Karpas-422 (cell line): Measurements from ENCODE around the gene CARHSP1. TPM values are rescaled to one million over a fixed set of nuclear protein-coding genes. Genes with fewer than 3 reads are reported as not detected.
A peak's percentile ranks its signal among the peaks of the same experiment; 100 is the strongest.

Experiments used
- DNase-seq: peaks from one replicate; pipeline ENCODE4 v3.0.0-alpha.2; 2015
- H2AFZ ChIP-seq: fragments of 200-600 bp; sonication (generic); 2 replicates; pipeline ENCODE4 v1.6.1; 2014; ENCODE audit warnings: antibody characterized with exemption, low read length, mixed read lengths
- H3K27ac ChIP-seq: fragments of 200-600 bp; sonication (generic); 2 replicates; pipeline ENCODE4 v1.5.1; 2014; ENCODE audit warnings: mild to moderate bottlenecking, low read length, moderate library complexity
- H3K27me3 ChIP-seq: fragments of 200-600 bp; sonication (generic); 2 replicates; pipeline ENCODE4 v1.6.1; 2014; ENCODE audit warnings: low read length, mixed read lengths
- H3K36me3 ChIP-seq: fragments of 200-600 bp; sonication (generic); 2 replicates; pipeline ENCODE4 v1.6.1; 2014; ENCODE audit warnings: low read length, mixed read lengths; ENCODE audit not compliant: insufficient read depth
- H3K4me1 ChIP-seq: fragments of 200-600 bp; sonication (generic); 2 replicates; pipeline ENCODE4 v1.6.1; 2014; ENCODE audit warnings: mild to moderate bottlenecking, low read length, mixed read lengths
- H3K4me2 ChIP-seq: fragments of 200-600 bp; sonication (generic); 2 replicates; pipeline ENCODE4 v1.6.1; 2014; ENCODE audit warnings: low read length, low read depth, mild to moderate bottlenecking; ENCODE audit not compliant: poor library complexity, severe bottlenecking
- H3K4me3 ChIP-seq: fragments of 200-600 bp; sonication (generic); 2 replicates; pipeline ENCODE4 v1.5.1; 2014; ENCODE audit warnings: mild to moderate bottlenecking, antibody characterized with exemption, low read length, mixed read lengths
- H3K79me2 ChIP-seq: fragments of 200-600 bp; sonication (generic); 2 replicates; pipeline ENCODE4 v1.6.1; 2014; ENCODE audit warnings: mild to moderate bottlenecking, low read length, mixed read lengths
- H3K9ac ChIP-seq: fragments of 200-600 bp; sonication (generic); 2 replicates; pipeline ENCODE4 v1.6.0; 2014; ENCODE audit warnings: low read length
- H3K9me2 ChIP-seq: fragments of 200-600 bp; sonication (generic), shearing (Covaris generic); replicated peaks from 2 replicates; pipeline ENCODE4 v1.6.0; 2014; ENCODE audit warnings: mild to moderate bottlenecking, low read length, moderate library complexity; ENCODE audit not compliant: insufficient read depth
- H3K9me3 ChIP-seq: fragments of 300-700, 200-600 bp; sonication (generic); 2 replicates; pipeline ENCODE4 v1.6.1; 2014; ENCODE audit warnings: low read length, mixed read lengths
- H4K20me1 ChIP-seq: fragments of 200-600 bp; sonication (generic); 2 replicates; pipeline ENCODE4 v1.6.1; 2014; ENCODE audit warnings: mild to moderate bottlenecking, antibody characterized with exemption, low read length, low read depth; ENCODE audit not compliant: insufficient read depth
- total RNA-seq: library from RNA; depleted of rRNA; stranded (reverse); fragments of >200 nt; shearing (Covaris generic); gene quantifications from 2 replicates; pipeline ENCODE4 v1.2.3, GENCODE V29; 2014; ENCODE audit warnings: low replicate concordance

CARHSP1 gene
- total RNA-seq, 1 experiment from 2014 or later: 48.3 TPM

DNA sequence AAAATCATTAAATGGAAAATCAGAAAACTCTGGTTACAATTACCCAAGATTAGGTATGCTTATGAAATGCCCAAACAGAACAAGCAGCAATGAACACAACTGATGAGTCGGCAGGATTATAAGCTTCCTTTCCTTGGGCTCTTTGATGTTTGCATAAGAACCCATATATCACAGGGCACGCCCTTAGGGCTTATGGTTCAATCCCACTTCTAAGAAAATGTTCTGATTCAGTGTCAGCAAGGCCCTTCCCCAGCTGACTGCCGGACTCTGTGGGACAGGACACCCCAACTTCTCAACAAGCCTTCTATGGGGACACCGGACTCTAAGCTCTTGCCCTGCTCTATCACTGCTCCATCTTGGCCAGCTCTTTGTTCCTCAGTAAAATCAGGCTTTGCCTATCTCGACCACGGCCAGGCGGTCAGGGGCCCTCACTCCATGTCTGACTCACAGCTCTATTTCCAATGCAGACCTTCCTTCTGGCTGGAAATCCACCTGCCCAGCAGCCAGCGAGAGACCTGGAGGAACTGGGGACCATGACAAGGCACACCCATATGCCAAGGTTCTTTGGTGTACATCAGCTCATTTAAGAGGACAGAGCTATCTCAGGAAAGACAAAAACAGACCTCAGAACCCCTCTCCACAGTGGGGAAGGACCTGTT, 40.1 kb upstream of the CARHSP1 start:
- Histone ChIP-seq H3K4me2 (no peak overlapping the region), H3K36me3 (peaks cover 26% of the 10 kb centered on the region; the same call in 1 of the 2 replicates), H3K27me3 (no peaks in the 10 kb centered on the region), H3K9ac (no peak overlapping the region), H3K9me2 (no peaks in the 10 kb centered on the region), H3K4me3 (no peak overlapping the region), H3K4me1 (peaks cover 10% of the 10 kb centered on the region), H3K9me3 (no peaks in the 10 kb centered on the region), H3K27ac (no peak overlapping the region), H3K79me2 (peaks cover 10% of the 10 kb centered on the region; the same call in 1 of the 2 replicates), H4K20me1 (peaks cover 18% of the 10 kb centered on the region; the same call in 1 of the 2 replicates), H2AFZ (no peak overlapping the region)
- no peak for DNase-seq

- Histone ChIP-seq H4K20me1 (peaks cover 18% of the 10 kb centered on the region; the same call in 1 of the 2 replicates), H3K4me2 (no peak overlapping the region), H3K4me3 (no peak overlapping the region), H3K79me2 (peaks cover 10% of the 10 kb centered on the region; the same call in 1 of the 2 replicates), H3K9ac (no peak overlapping the region), H3K27ac (no peak overlapping the region), H3K27me3 (no peaks in the 10 kb centered on the region), H3K36me3 (peaks cover 28% of the 10 kb centered on the region; the same call in 1 of the 2 replicates), H3K9me3 (no peaks in the 10 kb centered on the region), H3K4me1 (peaks cover 10% of the 10 kb centered on the region), H3K9me2 (no peaks in the 10 kb centered on the region), H2AFZ (no peak overlapping the region)
- DNase-seq: no peak
Measured at GRCh38 chr16:8907096-8907495, 38.3 kb upstream of the CARHSP1 start.

DNA sequence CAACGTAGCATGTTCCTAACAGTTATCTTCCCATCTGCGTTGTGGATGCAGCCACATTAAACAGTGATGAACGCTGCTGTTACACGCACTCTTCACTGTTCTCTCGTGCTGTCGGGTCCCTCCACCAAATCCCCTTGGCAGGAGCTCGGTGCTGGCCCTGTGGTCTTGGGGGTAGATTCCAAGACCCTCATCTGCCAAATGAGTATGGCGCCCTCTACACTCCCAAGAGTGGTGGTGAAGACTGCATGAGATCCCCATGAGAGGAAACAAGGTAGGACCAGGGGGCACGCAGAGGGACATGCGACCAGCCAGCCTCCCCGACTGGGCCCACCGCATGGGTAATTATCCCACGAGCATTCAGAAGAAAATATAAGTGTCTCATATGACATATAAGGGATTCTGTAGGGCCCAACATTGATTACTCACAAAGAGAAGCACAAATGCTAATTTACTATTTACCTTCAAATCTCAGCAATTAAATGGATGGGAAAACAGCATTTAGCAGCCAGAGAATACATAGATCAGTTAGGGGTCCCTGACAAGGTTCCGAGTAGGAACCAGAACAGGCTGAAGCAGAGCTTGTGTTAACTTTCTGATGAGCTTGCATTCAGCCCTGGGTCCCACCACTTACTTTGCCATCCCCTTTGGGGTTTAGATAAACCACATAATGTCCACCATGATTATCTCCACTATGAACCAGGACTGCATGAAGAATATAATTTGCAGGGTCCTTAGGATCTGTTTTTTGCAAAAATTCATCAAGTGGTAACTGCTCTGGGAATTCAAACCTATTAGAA, 37.2 kb upstream of the CARHSP1 start:
- Histone ChIP-seq H3K9me2 (no peaks in the 10 kb centered on the region), H3K4me2 (no peak overlapping the region), H3K79me2 (peaks cover 6% of the 10 kb centered on the region; the same call in 1 of the 2 replicates), H3K27ac (no peak overlapping the region), H3K9me3 (no peaks in the 10 kb centered on the region), H3K9ac (no peak overlapping the region), H3K27me3 (no peaks in the 10 kb centered on the region), H2AFZ (no peak overlapping the region), H3K4me3 (no peak overlapping the region), H4K20me1 (peaks cover 17% of the 10 kb centered on the region; the same call in 1 of the 2 replicates), H3K4me1 (peaks cover 10% of the 10 kb centered on the region), H3K36me3 (peaks cover 35% of the 10 kb centered on the region; the same call in 1 of the 2 replicates)
- no peak for DNase-seq

DNA sequence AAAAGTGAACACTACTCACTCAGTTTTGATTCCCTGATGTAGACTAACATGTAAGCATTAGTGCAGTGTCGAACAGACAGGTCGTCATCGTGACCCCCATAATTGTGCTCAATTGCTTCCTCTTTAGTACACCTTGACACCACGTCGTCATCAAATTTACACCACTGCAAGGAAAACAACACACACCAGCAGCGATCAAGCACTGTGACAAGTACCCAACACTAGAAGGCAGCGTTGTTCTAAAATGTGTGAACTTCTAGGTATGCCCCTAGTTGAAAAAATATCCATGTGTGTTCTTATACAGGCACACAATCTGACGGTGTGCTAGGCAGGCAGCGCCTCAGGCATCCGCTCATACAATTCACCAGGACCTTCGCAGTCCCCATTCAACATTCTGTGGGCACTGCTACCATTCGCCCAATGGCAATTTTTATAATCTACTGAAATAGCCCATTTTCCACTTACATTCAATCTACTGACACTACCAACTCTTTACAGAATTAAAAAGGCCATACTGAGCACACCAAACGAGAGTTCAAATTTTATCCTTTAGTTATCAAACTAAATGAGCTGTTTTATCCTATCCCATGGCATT, 36.5 kb upstream of the CARHSP1 start:
- Histone ChIP-seq H3K9me2 (no peaks in the 10 kb centered on the region), H3K27me3 (no peaks in the 10 kb centered on the region), H3K4me1 (peaks cover 10% of the 10 kb centered on the region), H3K27ac (no peak overlapping the region), H3K36me3 (peaks cover 34% of the 10 kb centered on the region; the same call in 1 of the 2 replicates), H3K9ac (no peak overlapping the region), H3K4me3 (no peak overlapping the region), H2AFZ (no peak overlapping the region), H3K79me2 (no peaks in the 10 kb centered on the region), H3K4me2 (no peak overlapping the region), H3K9me3 (no peaks in the 10 kb centered on the region), H4K20me1 (peaks cover 11% of the 10 kb centered on the region; the same call in 1 of the 2 replicates)
- peak; percentile 69 for DNase-seq

- Histone ChIP-seq H4K20me1 (peaks cover 10% of the 10 kb centered on the region; the same call in 1 of the 2 replicates), H3K27me3 (no peaks in the 10 kb centered on the region), H3K4me1 (peaks cover 6% of the 10 kb centered on the region), H3K4me3 (no peak overlapping the region), H3K9me3 (no peaks in the 10 kb centered on the region), H3K9me2 (no peaks in the 10 kb centered on the region), H3K79me2 (no peaks in the 10 kb centered on the region), H3K9ac (no peak overlapping the region), H3K36me3 (peaks cover 43% of the 10 kb centered on the region), H2AFZ (no peak overlapping the region), H3K27ac (no peak overlapping the region), H3K4me2 (no peak overlapping the region)
- no peak for DNase-seq
Measured at GRCh38 chr16:8904018-8904430, 35.2 kb upstream of the CARHSP1 start.

GRCh38 chr16:8903004-8903403, 34.2 kb upstream of the CARHSP1 start:
- no peak overlapping the region for H3K9ac ChIP-seq
- H3K4me1 ChIP-seq: no peaks in the 10 kb centered on the region
- no peak overlapping the region for H3K4me2 ChIP-seq
- no peaks in the 10 kb centered on the region for H3K79me2 ChIP-seq
- H3K9me2 ChIP-seq: no peaks in the 10 kb centered on the region
- no peaks in the 10 kb centered on the region for H3K27me3 ChIP-seq
- H3K9me3 ChIP-seq: no peaks in the 10 kb centered on the region
- no peak overlapping the region for H3K27ac ChIP-seq
- peaks cover 53% of the 10 kb centered on the region for H3K36me3 ChIP-seq
- DNase-seq: no peak
- no peak overlapping the region for H2AFZ ChIP-seq
- H4K20me1 ChIP-seq: peaks cover 7% of the 10 kb centered on the region; the same call in 1 of the 2 replicates
- no peak overlapping the region for H3K4me3 ChIP-seq

DNA sequence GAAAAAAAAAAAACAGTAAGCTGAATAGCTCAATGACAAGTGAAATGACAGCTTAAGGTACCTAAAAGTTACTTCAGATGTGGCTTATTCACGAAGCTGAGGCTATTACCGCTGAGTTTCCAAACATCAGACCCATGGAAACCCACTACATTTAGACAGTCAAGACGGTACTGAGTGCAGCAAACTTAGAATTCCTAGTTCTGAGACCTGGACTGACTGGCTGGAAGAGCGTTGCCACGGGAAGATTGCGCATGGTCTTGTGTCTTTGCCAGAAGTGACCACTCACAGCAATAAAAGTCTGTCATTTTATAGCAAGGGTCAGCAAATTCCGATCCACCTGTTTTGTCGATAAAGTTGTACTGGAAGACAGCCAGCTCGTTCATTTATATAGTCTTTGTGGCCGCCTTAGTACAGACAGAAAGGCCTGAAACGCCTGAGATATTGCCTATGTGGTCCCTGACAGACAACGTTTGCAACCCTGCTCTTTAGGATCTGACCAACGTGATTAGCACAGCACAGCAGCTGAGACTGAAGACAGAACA, 32.6 kb upstream of the CARHSP1 start:
- Histone ChIP-seq H3K4me1 (no peaks in the 10 kb centered on the region), H3K36me3 (peaks cover 54% of the 10 kb centered on the region), H3K27ac (no peak overlapping the region), H3K79me2 (no peaks in the 10 kb centered on the region), H3K9ac (no peak overlapping the region), H3K9me2 (no peaks in the 10 kb centered on the region), H4K20me1 (no peaks in the 10 kb centered on the region), H3K4me3 (no peak overlapping the region), H3K9me3 (no peaks in the 10 kb centered on the region), H3K4me2 (no peak overlapping the region), H3K27me3 (no peaks in the 10 kb centered on the region), H2AFZ (no peak overlapping the region)
- DNase-seq: no peak

- no peaks in the 10 kb centered on the region for H3K27me3 ChIP-seq
- H3K4me2 ChIP-seq: no peak overlapping the region
- no peaks in the 10 kb centered on the region for H3K9me3 ChIP-seq
- no peak overlapping the region for H3K9ac ChIP-seq
- no peak for DNase-seq
- no peaks in the 10 kb centered on the region for H3K79me2 ChIP-seq
- no peaks in the 10 kb centered on the region for H4K20me1 ChIP-seq
- H3K4me3 ChIP-seq: no peak overlapping the region
- no peak overlapping the region for H3K27ac ChIP-seq
- no peaks in the 10 kb centered on the region for H3K9me2 ChIP-seq
- H2AFZ ChIP-seq: no peak overlapping the region
- no peaks in the 10 kb centered on the region for H3K4me1 ChIP-seq
- peaks cover 53% of the 10 kb centered on the region for H3K36me3 ChIP-seq
Measured at GRCh38 chr16:8900343-8900742, 31.5 kb upstream of the CARHSP1 start.
